Panc1 (cell line): ENCODE results near the gene ACTL7A.

Experiments used
- CTCF ChIP-seq: fragments of 450-650 bp; IDR thresholded peaks from 2 replicates; pipeline ENCODE4 v1.5.1; 2017; ENCODE audit warnings: mild to moderate bottlenecking
- POLR2AphosphoS5 ChIP-seq: IDR thresholded peaks from 2 replicates; pipeline ENCODE4 v1.6.1; 2012; ENCODE audit warnings: mild to moderate bottlenecking, low read depth, low read length, moderate library complexity
- REST ChIP-seq, 2 experiments: IDR thresholded peaks; 2 replicates each; pipeline ENCODE4 v1.6.1; 2011 to 2012; ENCODE audit warnings: low read depth in 2 of 2, control low read depth in 1 of 2, low read length in 1 of 2, mild to moderate bottlenecking in 1 of 2, moderate library complexity in 1 of 2; ENCODE audit not compliant: insufficient read depth in 1 of 2
- SIN3A ChIP-seq: IDR thresholded peaks from 2 replicates; pipeline ENCODE4 v1.6.1; 2012; ENCODE audit warnings: low read depth, mild to moderate bottlenecking, low read length, moderate library complexity, borderline replicate concordance; ENCODE audit not compliant: insufficient read depth
- TCF7L2 ChIP-seq: IDR thresholded peaks from 2 replicates; pipeline ENCODE4 v1.6.1; 2011; ENCODE audit warnings: mild to moderate bottlenecking, low read depth, low read length, inconsistent platforms

GRCh38 chr9:108845507-108845906 is 16.6 kb upstream of the ACTL7A start:
- TF ChIP-seq CTCF (no peak), TCF7L2 (no peak), REST (IDR thresholded peaks at IDR 0.05; ENCODE audit: insufficient read depth in 1 of 2, low read depth in 2 of 2, low read length in 1 of 2) (no peak), POLR2AphosphoS5 (no peak), SIN3A (no peak)
